PC-3 (cell line): ENCODE results near the gene RPA4. TPM values are rescaled to one million over a fixed set of nuclear protein-coding genes. Genes with fewer than 3 reads are reported as not detected.
"Not testable (repeated sequence)": the region's sequence is repeated elsewhere in the genome, so short reads cannot be mapped to it uniquely, and the experiment has no call there.

Experiments used
- ATAC-seq: fragments of 200-7000 bp; cut with Tn5 transposase; 2 replicates; pipeline ENCODE4 v1.9.1; 2020; ENCODE audit warnings: mild to moderate bottlenecking, moderate library complexity
- BruUV-seq: library from RNA; stranded (reverse); fragments of 400-500 nt; replicated peaks from 2 replicates; lab custom pipeline; 2021; lab: Mats Ljungman, UMichigan
- CTCF ChIA-PET: fragments of 300-600 bp; sonication (Branson Sonifier 250); formaldehyde crosslinking; loops from one replicate; lab custom pipeline; 2022; ENCODE audit warnings: antibody characterized with exemption; lab: Charles Lee
- POLR2A ChIA-PET: fragments of 300-600 bp; sonication (Branson Sonifier 250); formaldehyde crosslinking; loops from one replicate; lab custom pipeline; 2022; ENCODE audit warnings: antibody characterized with exemption; ENCODE audit not compliant: unreplicated experiment; lab: Charles Lee
- DNase-seq: peaks from one replicate; pipeline ENCODE4 v3.0.0-alpha.2; 2015
- H2AFZ ChIP-seq: fragments of 300-600 bp; sonication (generic); 2 replicates; pipeline ENCODE4 v1.6.0; 2016; ENCODE audit warnings: antibody characterized with exemption, low read length
- H3F3A ChIP-seq: fragments of 300-600 bp; sonication (generic); one replicate; pipeline ENCODE4 v1.6.0; 2017; ENCODE audit warnings: antibody characterized with exemption, low read length, control low read depth, mild to moderate bottlenecking; ENCODE audit not compliant: unreplicated experiment
- H3K27ac ChIP-seq: fragments of 300-600 bp; sonication (generic); 2 replicates; pipeline ENCODE4 v1.5.1; 2016; ENCODE audit warnings: mild to moderate bottlenecking, low read length
- H3K27me3 ChIP-seq: fragments of 300-600 bp; sonication (generic); 2 replicates; pipeline ENCODE4 v1.6.1; 2016; ENCODE audit warnings: low read length, mixed read lengths
- H3K36me3 ChIP-seq: fragments of 300-600 bp; sonication (generic); 2 replicates; pipeline ENCODE4 v1.6.1; 2016; ENCODE audit warnings: low read depth, mixed run types, low read length, mixed read lengths
- H3K4me1 ChIP-seq: fragments of 300-600 bp; sonication (generic); 2 replicates; pipeline ENCODE4 v1.5.1; 2016; ENCODE audit warnings: low read length; ENCODE audit not compliant: insufficient read depth
- H3K4me2 ChIP-seq: fragments of 300-600 bp; sonication (generic); 2 replicates; pipeline ENCODE4 v1.6.0; 2016; ENCODE audit warnings: low read length
- H3K4me3 ChIP-seq: fragments of 300-600 bp; sonication (generic); 2 replicates; pipeline ENCODE4 v1.5.1; 2016; ENCODE audit warnings: mild to moderate bottlenecking, low read length, mixed read lengths
- H3K79me2 ChIP-seq: fragments of 300-600 bp; sonication (generic); 2 replicates; pipeline ENCODE4 v1.6.1; 2017; ENCODE audit warnings: low read length, mixed read lengths
- H3K9ac ChIP-seq: fragments of 300-600 bp; sonication (generic); 2 replicates; pipeline ENCODE4 v1.6.0; 2016; ENCODE audit warnings: mild to moderate bottlenecking, low read length
- H3K9me2 ChIP-seq: fragments of 300-600 bp; sonication (generic); replicated peaks from 2 replicates; pipeline ENCODE4 v1.6.1; 2016; ENCODE audit warnings: mixed run types, low read length, mixed read lengths
- H3K9me3 ChIP-seq: fragments of 300-600 bp; sonication (generic); 2 replicates; pipeline ENCODE4 v1.6.1; 2016; ENCODE audit warnings: low read length, mixed read lengths
- H4K20me1 ChIP-seq: fragments of 300-600 bp; sonication (generic); 2 replicates; pipeline ENCODE4 v1.6.1; 2016; ENCODE audit warnings: low read length, mixed read lengths
- EZH2 ChIP-seq: fragments of 300-600 bp; sonication (generic); IDR thresholded peaks from one replicate; pipeline ENCODE4 v1.6.1; 2017; ENCODE audit warnings: antibody characterized with exemption, mild to moderate bottlenecking, low read length; ENCODE audit not compliant: unreplicated experiment
- EZH2phosphoT487 ChIP-seq: fragments of 300-600 bp; sonication (generic); IDR thresholded peaks from 2 replicates; pipeline ENCODE4 v1.6.1; 2018; ENCODE audit warnings: mild to moderate bottlenecking, antibody characterized with exemption, low read length, borderline replicate concordance
- intact Hi-C: fragments of 100-400 bp; cut with micrococcal nuclease; formaldehyde crosslinking; loops from 2 replicates; pipeline ENCODE4 v1.9.0; 2023
- total RNA-seq: library from RNA; depleted of rRNA; stranded (reverse); fragments of >200 nt; gene quantifications from 2 replicates; pipeline ENCODE4 v1.2.3, GENCODE V29; 2014
- TF ChIP-seq, protein P1 (sequence below): fragments of 300-600 bp; sonication (generic); conservative IDR thresholded peaks from 2 replicates; pipeline ENCODE4 v1.5.1; 2017; ENCODE audit warnings: antibody characterized with exemption, low read depth, mild to moderate bottlenecking, low read length

The RPA4 gene
- total RNA-seq, 1 experiment from 2014 or later, result 3.0 TPM

DNA sequence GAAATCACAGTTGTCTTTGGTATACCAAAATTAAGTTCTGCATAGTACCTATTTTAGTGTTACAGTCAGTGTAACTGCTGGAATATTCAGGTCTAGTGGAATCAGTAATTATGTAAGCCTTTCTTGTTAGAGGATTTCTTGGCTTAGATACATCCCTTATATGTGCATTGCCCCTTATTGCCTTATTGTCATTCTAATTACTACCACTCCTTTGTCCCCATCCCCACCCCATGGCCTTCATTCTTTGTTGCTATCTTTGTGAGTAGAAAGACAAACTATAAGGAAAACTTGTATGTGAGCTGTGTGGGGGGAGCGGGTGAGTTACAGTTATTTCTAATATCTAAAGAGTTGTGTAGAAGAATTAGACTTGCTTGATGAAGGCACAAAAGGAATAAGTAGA is 36.9 kb upstream of the RPA4 start:
- CTCF ChIA-PET, result no interaction called here
- H2AFZ ChIP-seq, result no peak overlapping the region
- intact Hi-C loops, result no loop called here
- H3K27ac ChIP-seq, result no peak overlapping the region
- no peak overlapping the region for H3K4me3 ChIP-seq
- no peaks in the 10 kb centered on the region for H3K27me3 ChIP-seq
- H3K79me2 ChIP-seq, result no peaks in the 10 kb centered on the region
- no peak overlapping the region for H3K9ac ChIP-seq
- no peaks in the 10 kb centered on the region for H3K36me3 ChIP-seq
- no peaks in the 10 kb centered on the region for H3K4me1 ChIP-seq
- POLR2A ChIA-PET, result no interaction called here
- no peak for DNase-seq
- ATAC-seq, result no peak
- no peaks in the 10 kb centered on the region for H3F3A ChIP-seq
- H4K20me1 ChIP-seq, result no peaks in the 10 kb centered on the region
- H3K4me2 ChIP-seq, result no peak overlapping the region
- no peaks in the 10 kb centered on the region for H3K9me2 ChIP-seq
- no peak for TF ChIP-seq EZH2
- no peak for TF ChIP-seq EZH2phosphoT487
- TF ChIP-seq, protein P1, sequence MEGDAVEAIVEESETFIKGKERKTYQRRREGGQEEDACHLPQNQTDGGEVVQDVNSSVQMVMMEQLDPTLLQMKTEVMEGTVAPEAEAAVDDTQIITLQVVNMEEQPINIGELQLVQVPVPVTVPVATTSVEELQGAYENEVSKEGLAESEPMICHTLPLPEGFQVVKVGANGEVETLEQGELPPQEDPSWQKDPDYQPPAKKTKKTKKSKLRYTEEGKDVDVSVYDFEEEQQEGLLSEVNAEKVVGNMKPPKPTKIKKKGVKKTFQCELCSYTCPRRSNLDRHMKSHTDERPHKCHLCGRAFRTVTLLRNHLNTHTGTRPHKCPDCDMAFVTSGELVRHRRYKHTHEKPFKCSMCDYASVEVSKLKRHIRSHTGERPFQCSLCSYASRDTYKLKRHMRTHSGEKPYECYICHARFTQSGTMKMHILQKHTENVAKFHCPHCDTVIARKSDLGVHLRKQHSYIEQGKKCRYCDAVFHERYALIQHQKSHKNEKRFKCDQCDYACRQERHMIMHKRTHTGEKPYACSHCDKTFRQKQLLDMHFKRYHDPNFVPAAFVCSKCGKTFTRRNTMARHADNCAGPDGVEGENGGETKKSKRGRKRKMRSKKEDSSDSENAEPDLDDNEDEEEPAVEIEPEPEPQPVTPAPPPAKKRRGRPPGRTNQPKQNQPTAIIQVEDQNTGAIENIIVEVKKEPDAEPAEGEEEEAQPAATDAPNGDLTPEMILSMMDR, result no peak
- BruUV-seq, result no TSS peak
- no peaks in the 10 kb centered on the region for H3K9me3 ChIP-seq

DNA sequence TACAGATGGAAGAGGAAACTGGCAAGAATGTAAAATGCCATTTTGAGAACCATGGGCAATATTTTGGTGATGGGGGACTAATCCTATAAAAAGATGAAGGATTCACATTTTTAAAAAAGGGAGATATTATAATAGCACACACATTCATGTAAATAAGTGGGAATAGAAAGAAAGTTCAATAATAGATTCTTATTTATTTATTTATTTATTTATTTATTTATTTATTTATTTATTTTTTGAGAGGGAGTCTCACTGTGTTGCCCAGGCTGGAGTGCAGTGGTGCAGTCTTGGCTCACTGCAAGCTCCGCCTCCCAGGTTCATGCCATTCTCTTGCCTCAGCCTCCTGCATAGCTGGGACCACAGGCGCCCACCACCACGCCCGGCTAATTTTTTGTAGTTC is 24.3 kb upstream of the RPA4 start:
- CTCF ChIA-PET, H3K9me2 ChIP-seq, H4K20me1 ChIP-seq, H3K27me3 ChIP-seq, H3K4me2 ChIP-seq, H3K36me3 ChIP-seq, H3K79me2 ChIP-seq, H3K9ac ChIP-seq, DNase-seq, H3K27ac ChIP-seq, intact Hi-C loops, H3K9me3 ChIP-seq, H3K4me1 ChIP-seq, H3F3A ChIP-seq, ATAC-seq, H3K4me3 ChIP-seq, POLR2A ChIA-PET, H2AFZ ChIP-seq, BruUV-seq: not testable (repeated sequence)

DNA sequence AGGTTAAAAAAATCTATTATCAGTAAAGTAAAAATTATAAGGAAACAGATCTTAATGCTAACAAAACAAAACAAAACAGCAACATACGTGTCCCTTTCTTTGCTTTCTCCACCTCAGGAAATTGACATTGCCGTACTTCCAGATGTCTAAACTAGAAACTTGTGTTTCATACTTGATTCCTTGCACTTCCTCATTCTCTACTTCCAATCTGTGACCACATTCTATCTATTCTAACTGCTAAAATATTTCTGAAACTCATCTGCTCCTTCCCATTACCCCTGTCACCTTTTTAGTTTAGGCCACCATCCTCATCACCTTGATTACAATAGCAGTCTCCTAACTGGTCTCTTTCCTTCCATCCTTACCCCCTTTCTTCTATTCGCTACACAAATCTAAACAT is 22.5 kb upstream of the RPA4 start:
- no peak overlapping the region for H3K4me2 ChIP-seq
- no TSS peak for BruUV-seq
- intact Hi-C loops, result no loop called here
- H3K36me3 ChIP-seq, result no peaks in the 10 kb centered on the region
- no peak overlapping the region for H3K4me3 ChIP-seq
- H4K20me1 ChIP-seq, result no peaks in the 10 kb centered on the region
- H3K9me3 ChIP-seq, result no peaks in the 10 kb centered on the region
- POLR2A ChIA-PET, result no interaction called here
- H3K79me2 ChIP-seq, result no peaks in the 10 kb centered on the region
- H3K9ac ChIP-seq, result no peak overlapping the region
- TF ChIP-seq EZH2, result no peak
- CTCF ChIA-PET, result no interaction called here
- H3K27me3 ChIP-seq, result no peaks in the 10 kb centered on the region
- H3K4me1 ChIP-seq, result no peaks in the 10 kb centered on the region
- H2AFZ ChIP-seq, result no peak overlapping the region
- no peaks in the 10 kb centered on the region for H3F3A ChIP-seq
- ATAC-seq (no peak), DNase-seq (no peak)
- H3K9me2 ChIP-seq, result no peaks in the 10 kb centered on the region
- no peak overlapping the region for H3K27ac ChIP-seq

DNA sequence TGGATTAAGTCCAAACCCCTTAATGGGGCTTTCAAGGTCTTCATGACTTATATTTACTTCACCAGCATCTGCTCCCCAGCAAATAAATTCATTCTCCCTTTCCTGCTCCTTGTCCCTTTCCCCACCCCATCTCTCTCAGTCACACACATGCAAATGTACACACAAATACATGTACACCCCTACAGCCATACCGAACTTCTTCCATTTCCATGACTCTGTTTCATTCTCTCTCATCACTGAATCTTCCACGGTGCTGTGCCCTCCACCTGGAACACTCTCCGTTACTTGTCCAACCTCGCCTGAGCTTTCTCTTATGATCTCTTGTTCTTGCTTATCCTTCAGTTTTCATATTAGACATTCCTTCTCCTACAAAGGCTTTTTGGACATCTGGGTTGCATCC is 22.0 kb upstream of the RPA4 start:
- Histone ChIP-seq H3K9ac (no peak overlapping the region), H3K36me3 (no peaks in the 10 kb centered on the region), H3K4me3 (no peak overlapping the region), H3F3A (no peaks in the 10 kb centered on the region), H3K9me2 (no peaks in the 10 kb centered on the region), H4K20me1 (no peaks in the 10 kb centered on the region), H3K9me3 (no peaks in the 10 kb centered on the region), H3K4me1 (no peaks in the 10 kb centered on the region), H3K27me3 (no peaks in the 10 kb centered on the region), H2AFZ (no peak overlapping the region), H3K27ac (no peak overlapping the region), H3K4me2 (no peak overlapping the region), H3K79me2 (no peaks in the 10 kb centered on the region)
- no peak for DNase-seq
- ChIA-PET POLR2A (no interaction called here), CTCF (no interaction called here)
- no peak for ATAC-seq
- BruUV-seq, result no TSS peak
- intact Hi-C loops, result no loop called here
- no peak for TF ChIP-seq EZH2
- TF ChIP-seq, protein P1, result no peak
- no peak for TF ChIP-seq EZH2phosphoT487
